HepG2 (cell line): Measurements from ENCODE around the gene APEX1. TPM values are rescaled to one million over a fixed set of nuclear protein-coding genes. Genes with fewer than 3 reads are reported as not detected.

Experiments
- BCL6 ChIP-seq: IDR thresholded peaks from 2 replicates; pipeline ENCODE4 v1.6.1; 2016; ENCODE audit warnings: missing genetic modification reagents, missing compliant biosample characterization
- CBX1 ChIP-seq: IDR thresholded peaks from one replicate; pipeline ENCODE4 v1.6.1; 2016; ENCODE audit warnings: antibody characterized with exemption, low read depth
- ETV6 ChIP-seq: sonication (generic); formaldehyde crosslinking; conservative IDR thresholded peaks from 2 replicates; pipeline ENCODE4 v1.4.0; 2020; ENCODE audit warnings: missing genetic modification reagents
- HMGA1 ChIP-seq: sonication (generic); formaldehyde crosslinking; conservative IDR thresholded peaks from 2 replicates; pipeline ENCODE4 v1.4.0; 2020; ENCODE audit warnings: missing genetic modification reagents
- HNRNPLL ChIP-seq: fragments of 200-400 bp; formaldehyde crosslinking; IDR thresholded peaks from 2 replicates; pipeline ENCODE4 v1.6.1; 2017; ENCODE audit warnings: mild to moderate bottlenecking, low read depth, low read length; ENCODE audit not compliant: poor library complexity, severe bottlenecking
- HOXD1 ChIP-seq: sonication (generic); formaldehyde crosslinking; IDR thresholded peaks from 2 replicates; pipeline ENCODE4 v1.5.0; 2020; ENCODE audit warnings: missing genetic modification reagents
- KAT7 ChIP-seq: IDR thresholded peaks from 2 replicates; pipeline ENCODE4 v1.6.1; 2018; ENCODE audit warnings: borderline replicate concordance, missing compliant biosample characterization
- MAF1 ChIP-seq: sonication (generic); formaldehyde crosslinking; IDR thresholded peaks from 2 replicates; pipeline ENCODE4 v1.5.0; 2020; ENCODE audit warnings: missing genetic modification reagents, borderline replicate concordance
- MIER3 ChIP-seq: IDR thresholded peaks from 2 replicates; pipeline ENCODE4 v1.6.1; 2016; ENCODE audit warnings: missing compliant biosample characterization, borderline replicate concordance
- NAIF1 ChIP-seq: sonication (generic); formaldehyde crosslinking; IDR thresholded peaks from 2 replicates; pipeline ENCODE4 v1.5.0; 2020; ENCODE audit warnings: mild to moderate bottlenecking, missing genetic modification reagents, borderline replicate concordance
- NCOA2 ChIP-seq: sonication (generic); formaldehyde crosslinking; IDR thresholded peaks from 2 replicates; pipeline ENCODE4 v1.8.0; 2022; ENCODE audit warnings: inconsistent platforms
- NFKBIZ ChIP-seq: IDR thresholded peaks from 2 replicates; pipeline ENCODE4 v1.6.1; 2018; ENCODE audit warnings: missing genetic modification reagents, missing compliant biosample characterization
- SOX13 ChIP-seq, 3 experiments: fragments of 450-650 bp in 1 of 3; sonication (generic) in 1 of 3; formaldehyde crosslinking in 1 of 3; IDR thresholded peaks in 2 of 3; conservative IDR thresholded peaks in 1 of 3; 2 replicates each; pipeline versions ENCODE4 v1.5.0 to v1.6.1; 2016 to 2020; ENCODE audit warnings: antibody characterized with exemption in 1 of 3, mild to moderate bottlenecking in 1 of 3, missing compliant biosample characterization in 1 of 3, missing genetic modification reagents in 1 of 3, moderate library complexity in 1 of 3
- TAF1 ChIP-seq: sonication (generic); formaldehyde crosslinking; IDR thresholded peaks from 2 replicates; pipeline ENCODE4 v1.4.0; 2020; ENCODE audit warnings: missing genetic modification reagents
- ZFP41 ChIP-seq: sonication (generic); formaldehyde crosslinking; IDR thresholded peaks from 2 replicates; pipeline ENCODE4 v1.4.0; 2020; ENCODE audit warnings: mild to moderate bottlenecking, missing genetic modification reagents, borderline replicate concordance
- ZFYVE20 ChIP-seq: sonication (generic); formaldehyde crosslinking; IDR thresholded peaks from 2 replicates; pipeline ENCODE4 v1.8.0; 2023; ENCODE audit warnings: low read depth, mild to moderate bottlenecking, moderate library complexity, missing genetic modification reagents, borderline replicate concordance
- ZNF230 ChIP-seq: sonication (generic); formaldehyde crosslinking; IDR thresholded peaks from 2 replicates; pipeline ENCODE4 v1.4.0; 2020; ENCODE audit warnings: mild to moderate bottlenecking, missing genetic modification reagents
- ZNF44 ChIP-seq: sonication (generic); formaldehyde crosslinking; IDR thresholded peaks from 2 replicates; pipeline ENCODE4 v1.5.1; 2020; ENCODE audit warnings: mild to moderate bottlenecking, missing genetic modification reagents
- polyA plus RNA-seq, 8 experiments: library from polyadenylated mRNA; depleted of rRNA in 3 of 8; stranded (reverse) in 7 of 8; unstranded in 1 of 8; fragments of >200 nt; fragmentation: Illumina TruSeq in 4 of 8; extraction: Trizol in 4 of 8; gene quantifications; 2 replicates each; pipeline versions ENCODE4 v1.2.1 to v1.2.3, GENCODE V29; 2011 to 2016; ENCODE audit warnings: low read depth in 4 of 8, missing spikeins in 1 of 8, mixed read lengths in 1 of 8; ENCODE audit not compliant: insufficient read depth in 1 of 8
- total RNA-seq, 5 experiments: library from RNA; depleted of rRNA; stranded (reverse); fragments of >200 nt; fragmentation: Illumina TruSeq; extraction: Trizol; gene quantifications; 2 replicates each; pipeline ENCODE4 v1.2.3, GENCODE V29; 2016; ENCODE audit warnings: low read depth in 1 of 5
- TF ChIP-seq, protein P1 (sequence below): IDR thresholded peaks from 2 replicates; pipeline ENCODE4 v1.6.1; 2016; ENCODE audit warnings: mild to moderate bottlenecking
- TF ChIP-seq, protein P2 (sequence below): sonication (generic); formaldehyde crosslinking; IDR thresholded peaks from 2 replicates; pipeline ENCODE4 v1.5.1; 2020; ENCODE audit warnings: missing genetic modification reagents, mild to moderate bottlenecking, borderline replicate concordance
- TF ChIP-seq, protein P3 (sequence below), 2 experiments: fragments of 450-650 bp in 1 of 2; sonication (generic) in 1 of 2; formaldehyde crosslinking; IDR thresholded peaks; 2 replicates each; pipeline versions ENCODE4 v1.5.0 to v1.8.0; 2020 to 2022; ENCODE audit warnings: mild to moderate bottlenecking in 1 of 2, missing genetic modification reagents in 1 of 2
- TF ChIP-seq, protein P4 (sequence below): sonication (generic); formaldehyde crosslinking; IDR thresholded peaks from 2 replicates; pipeline ENCODE4 v1.5.0; 2020; ENCODE audit warnings: mild to moderate bottlenecking, missing genetic modification reagents

The APEX1 gene
- total and polyA plus RNA-seq, 2 of the 13 experiments (the other 11 are each of a cell fraction or from before 2014, with no cell fraction given) = 171 to 405 TPM

DNA sequence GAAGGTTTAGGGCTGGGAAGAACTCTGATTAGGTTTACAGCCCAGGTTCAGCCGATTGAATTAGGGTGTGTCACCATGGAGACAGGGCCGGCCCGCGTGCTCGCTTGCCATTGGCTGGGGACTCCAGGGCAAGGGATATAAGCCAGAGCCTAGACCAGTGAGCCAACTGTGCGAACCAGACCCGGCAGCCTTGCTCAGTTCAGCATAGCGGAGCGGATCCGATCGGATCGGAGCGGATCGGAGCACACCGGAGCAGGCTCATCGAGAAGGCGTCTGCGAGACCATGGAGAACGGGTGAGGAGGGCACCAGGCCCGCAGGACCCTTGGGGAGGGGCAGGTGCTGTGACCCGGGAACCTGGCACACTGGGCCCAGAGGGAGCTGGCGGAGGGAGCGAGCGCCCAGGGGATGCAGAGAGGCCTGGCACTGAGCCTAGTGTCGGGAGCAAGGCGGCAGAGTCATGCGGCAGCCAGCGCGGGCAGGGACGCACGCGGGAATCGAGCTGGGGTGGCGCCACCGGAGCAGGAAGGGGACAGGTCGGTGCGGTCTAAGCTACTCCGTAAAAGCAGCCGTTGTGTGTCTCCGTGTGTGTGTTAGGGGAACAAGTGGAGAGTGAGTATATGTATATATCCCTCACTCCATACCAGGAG lies 14.3 kb downstream of the APEX1 start, which contains the start of gene PNP (continued):
- TF ChIP-seq, protein P1, sequence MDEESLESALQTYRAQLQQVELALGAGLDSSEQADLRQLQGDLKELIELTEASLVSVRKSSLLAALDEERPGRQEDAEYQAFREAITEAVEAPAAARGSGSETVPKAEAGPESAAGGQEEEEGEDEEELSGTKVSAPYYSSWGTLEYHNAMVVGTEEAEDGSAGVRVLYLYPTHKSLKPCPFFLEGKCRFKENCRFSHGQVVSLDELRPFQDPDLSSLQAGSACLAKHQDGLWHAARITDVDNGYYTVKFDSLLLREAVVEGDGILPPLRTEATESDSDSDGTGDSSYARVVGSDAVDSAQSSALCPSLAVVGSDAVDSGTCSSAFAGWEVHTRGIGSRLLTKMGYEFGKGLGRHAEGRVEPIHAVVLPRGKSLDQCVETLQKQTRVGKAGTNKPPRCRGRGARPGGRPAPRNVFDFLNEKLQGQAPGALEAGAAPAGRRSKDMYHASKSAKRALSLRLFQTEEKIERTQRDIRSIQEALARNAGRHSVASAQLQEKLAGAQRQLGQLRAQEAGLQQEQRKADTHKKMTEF (CRISPR knock-in tag) = peak; percentile 93
- TF ChIP-seq NCOA2 = peak; percentile 65; the same call in 1 of the 2 replicates
- peak; percentile 65; the same call in 1 of the 2 replicates for TF ChIP-seq MIER3 (CRISPR knock-in tag)
- TF ChIP-seq KAT7 = peak; percentile 97; the same call in 1 of the 2 replicates
- TF ChIP-seq HNRNPLL = peak; percentile 82
- no peak for TF ChIP-seq HMGA1 (CRISPR knock-in tag)
- 0 out of 2 replicates have a peak, but pooled peaks have one; percentile 68 for TF ChIP-seq HOXD1
- TF ChIP-seq, protein P2, sequence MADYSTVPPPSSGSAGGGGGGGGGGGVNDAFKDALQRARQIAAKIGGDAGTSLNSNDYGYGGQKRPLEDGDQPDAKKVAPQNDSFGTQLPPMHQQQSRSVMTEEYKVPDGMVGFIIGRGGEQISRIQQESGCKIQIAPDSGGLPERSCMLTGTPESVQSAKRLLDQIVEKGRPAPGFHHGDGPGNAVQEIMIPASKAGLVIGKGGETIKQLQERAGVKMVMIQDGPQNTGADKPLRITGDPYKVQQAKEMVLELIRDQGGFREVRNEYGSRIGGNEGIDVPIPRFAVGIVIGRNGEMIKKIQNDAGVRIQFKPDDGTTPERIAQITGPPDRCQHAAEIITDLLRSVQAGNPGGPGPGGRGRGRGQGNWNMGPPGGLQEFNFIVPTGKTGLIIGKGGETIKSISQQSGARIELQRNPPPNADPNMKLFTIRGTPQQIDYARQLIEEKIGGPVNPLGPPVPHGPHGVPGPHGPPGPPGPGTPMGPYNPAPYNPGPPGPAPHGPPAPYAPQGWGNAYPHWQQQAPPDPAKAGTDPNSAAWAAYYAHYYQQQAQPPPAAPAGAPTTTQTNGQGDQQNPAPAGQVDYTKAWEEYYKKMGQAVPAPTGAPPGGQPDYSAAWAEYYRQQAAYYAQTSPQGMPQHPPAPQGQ (CRISPR knock-in tag) = no peak
- TF ChIP-seq ZNF230 (CRISPR knock-in tag) = peak; percentile 46; the same call in 1 of the 2 replicates
- 0 out of 2 replicates have a peak, but pooled peaks have one; percentile 30 for TF ChIP-seq ZFP41 (CRISPR knock-in tag)
- 0 out of 2 replicates have a peak, but pooled peaks have one; percentile 29 for TF ChIP-seq NAIF1 (CRISPR knock-in tag)
- TF ChIP-seq MAF1 = peak; percentile 59; the same call in 1 of the 2 replicates
- TF ChIP-seq, protein P3, sequence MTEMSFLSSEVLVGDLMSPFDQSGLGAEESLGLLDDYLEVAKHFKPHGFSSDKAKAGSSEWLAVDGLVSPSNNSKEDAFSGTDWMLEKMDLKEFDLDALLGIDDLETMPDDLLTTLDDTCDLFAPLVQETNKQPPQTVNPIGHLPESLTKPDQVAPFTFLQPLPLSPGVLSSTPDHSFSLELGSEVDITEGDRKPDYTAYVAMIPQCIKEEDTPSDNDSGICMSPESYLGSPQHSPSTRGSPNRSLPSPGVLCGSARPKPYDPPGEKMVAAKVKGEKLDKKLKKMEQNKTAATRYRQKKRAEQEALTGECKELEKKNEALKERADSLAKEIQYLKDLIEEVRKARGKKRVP (CRISPR knock-in tag; IDR thresholded peaks at IDR 0.05) = peak in 1 of 2 experiments; percentile 50; a peak in 1 of 4 replicates
- TF ChIP-seq TAF1 (CRISPR knock-in tag) = peak; percentile 98
- TF ChIP-seq CBX1 = peak; percentile 96
- no peak for TF ChIP-seq SOX13 (IDR thresholded peaks at IDR 0.05)
- TF ChIP-seq SOX13 (CRISPR knock-in tag; conservative IDR thresholded peaks at IDR 0.05 in 1 of 2, IDR thresholded peaks at IDR 0.05 in 1 of 2) = peak in 1 of 2 experiments; percentile 46; a peak in 1 of 4 replicates
- TF ChIP-seq, protein P4, sequence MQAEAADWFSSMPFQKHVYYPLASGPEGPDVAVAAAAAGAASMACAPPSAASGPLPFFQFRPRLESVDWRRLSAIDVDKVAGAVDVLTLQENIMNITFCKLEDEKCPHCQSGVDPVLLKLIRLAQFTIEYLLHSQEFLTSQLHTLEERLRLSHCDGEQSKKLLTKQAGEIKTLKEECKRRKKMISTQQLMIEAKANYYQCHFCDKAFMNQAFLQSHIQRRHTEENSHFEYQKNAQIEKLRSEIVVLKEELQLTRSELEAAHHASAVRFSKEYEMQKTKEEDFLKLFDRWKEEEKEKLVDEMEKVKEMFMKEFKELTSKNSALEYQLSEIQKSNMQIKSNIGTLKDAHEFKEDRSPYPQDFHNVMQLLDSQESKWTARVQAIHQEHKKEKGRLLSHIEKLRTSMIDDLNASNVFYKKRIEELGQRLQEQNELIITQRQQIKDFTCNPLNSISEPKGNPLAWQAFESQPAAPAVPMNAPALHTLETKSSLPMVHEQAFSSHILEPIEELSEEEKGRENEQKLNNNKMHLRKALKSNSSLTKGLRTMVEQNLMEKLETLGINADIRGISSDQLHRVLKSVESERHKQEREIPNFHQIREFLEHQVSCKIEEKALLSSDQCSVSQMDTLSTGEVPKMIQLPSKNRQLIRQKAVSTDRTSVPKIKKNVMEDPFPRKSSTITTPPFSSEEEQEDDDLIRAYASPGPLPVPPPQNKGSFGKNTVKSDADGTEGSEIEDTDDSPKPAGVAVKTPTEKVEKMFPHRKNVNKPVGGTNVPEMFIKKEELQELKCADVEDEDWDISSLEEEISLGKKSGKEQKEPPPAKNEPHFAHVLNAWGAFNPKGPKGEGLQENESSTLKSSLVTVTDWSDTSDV = peak; percentile 88; the same call in 1 of the 2 replicates
- peak; percentile 95; the same call in 1 of the 2 replicates for TF ChIP-seq ZNF44 (CRISPR knock-in tag)
- peak; percentile 83 for TF ChIP-seq NFKBIZ (CRISPR knock-in tag)
- TF ChIP-seq BCL6 (CRISPR knock-in tag) = peak; percentile 71; the same call in 1 of the 2 replicates
- TF ChIP-seq ZFYVE20 (CRISPR knock-in tag) = 0 out of 2 replicates have a peak, but pooled peaks have one; percentile 71
- TF ChIP-seq ETV6 (CRISPR knock-in tag) = peak; percentile 91
